ENCODE measurements around the gene ZNF75A.
A peak's percentile ranks its signal among the peaks of the same experiment; 100 is the strongest.

The ZNF75A gene

DNA sequence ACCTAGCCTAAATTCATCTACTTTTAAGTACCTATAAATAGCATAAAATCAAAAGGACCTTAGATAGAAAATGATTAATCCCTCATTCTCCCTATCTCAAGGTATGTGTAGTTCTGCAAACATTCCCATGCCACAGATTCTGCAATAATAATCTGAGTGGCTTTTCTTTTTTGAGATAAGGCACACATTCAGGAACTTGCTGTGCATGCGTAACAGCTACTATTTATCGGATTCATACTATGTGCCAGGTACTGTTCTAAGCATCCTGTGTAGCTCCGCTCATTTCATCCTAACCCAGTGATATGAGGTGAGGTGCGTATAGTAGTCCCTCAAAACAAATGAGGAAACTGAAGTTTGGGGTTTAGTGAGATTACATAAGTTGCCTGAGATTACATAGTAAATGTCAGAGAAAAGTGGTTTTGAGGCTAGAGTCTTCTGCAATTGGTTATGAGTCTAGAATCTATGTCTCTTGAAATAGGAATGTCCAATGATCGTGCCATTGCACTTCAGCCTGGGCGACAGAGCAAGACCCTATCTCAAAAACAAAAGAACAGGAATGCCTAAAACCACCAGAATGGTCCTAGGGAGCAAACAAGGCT is 24.0 kb upstream of the ZNF75A start:
- Mint-ChIP-seq H3K36me3 (peaks cover 18% of the 10 kb centered on the region), H3K4me3 (peak overlapping the region; percentile 97), H3K27me3 (no peaks in the 10 kb centered on the region), H3K4me1 (ENCODE audit: low read depth) (peaks cover 24% of the 10 kb centered on the region), H3K27ac (no peak overlapping the region), H3K9me3 (ENCODE audit: low read depth) (no peaks in the 10 kb centered on the region)

- no peaks in the 10 kb centered on the region for H3K27me3 Mint-ChIP-seq
- H3K9me3 Mint-ChIP-seq (ENCODE audit: low read depth): no peaks in the 10 kb centered on the region
- peak overlapping the region; percentile 88 for H3K27ac Mint-ChIP-seq
- H3K4me3 Mint-ChIP-seq: peak overlapping the region; percentile 97
- H3K4me1 Mint-ChIP-seq (ENCODE audit: low read depth): peaks cover 24% of the 10 kb centered on the region
- peaks cover 25% of the 10 kb centered on the region for H3K36me3 Mint-ChIP-seq
Observed at GRCh38 chr16:3282103-3282729, 23.1 kb upstream of the ZNF75A start.

GRCh38 chr16:3282730-3283542 is 22.4 kb upstream of the ZNF75A start, which contains the start of gene ZNF263:
Gene ZNF263 (plus strand): TSS chr16:3283491. CDS start chr16:3283819, 328 bp downstream.
- peaks cover 24% of the 10 kb centered on the region for H3K4me1 Mint-ChIP-seq (ENCODE audit: low read depth)
- H3K4me3 Mint-ChIP-seq: peak within 1 kb of the TSS; percentile 97
- peak within 1 kb of the TSS; percentile 97 for H3K27ac Mint-ChIP-seq
- peaks cover 30% of the 10 kb centered on the region for H3K36me3 Mint-ChIP-seq
- no peaks in the 10 kb centered on the region for H3K9me3 Mint-ChIP-seq (ENCODE audit: low read depth)
- no peaks in the 10 kb centered on the region for H3K27me3 Mint-ChIP-seq

DNA sequence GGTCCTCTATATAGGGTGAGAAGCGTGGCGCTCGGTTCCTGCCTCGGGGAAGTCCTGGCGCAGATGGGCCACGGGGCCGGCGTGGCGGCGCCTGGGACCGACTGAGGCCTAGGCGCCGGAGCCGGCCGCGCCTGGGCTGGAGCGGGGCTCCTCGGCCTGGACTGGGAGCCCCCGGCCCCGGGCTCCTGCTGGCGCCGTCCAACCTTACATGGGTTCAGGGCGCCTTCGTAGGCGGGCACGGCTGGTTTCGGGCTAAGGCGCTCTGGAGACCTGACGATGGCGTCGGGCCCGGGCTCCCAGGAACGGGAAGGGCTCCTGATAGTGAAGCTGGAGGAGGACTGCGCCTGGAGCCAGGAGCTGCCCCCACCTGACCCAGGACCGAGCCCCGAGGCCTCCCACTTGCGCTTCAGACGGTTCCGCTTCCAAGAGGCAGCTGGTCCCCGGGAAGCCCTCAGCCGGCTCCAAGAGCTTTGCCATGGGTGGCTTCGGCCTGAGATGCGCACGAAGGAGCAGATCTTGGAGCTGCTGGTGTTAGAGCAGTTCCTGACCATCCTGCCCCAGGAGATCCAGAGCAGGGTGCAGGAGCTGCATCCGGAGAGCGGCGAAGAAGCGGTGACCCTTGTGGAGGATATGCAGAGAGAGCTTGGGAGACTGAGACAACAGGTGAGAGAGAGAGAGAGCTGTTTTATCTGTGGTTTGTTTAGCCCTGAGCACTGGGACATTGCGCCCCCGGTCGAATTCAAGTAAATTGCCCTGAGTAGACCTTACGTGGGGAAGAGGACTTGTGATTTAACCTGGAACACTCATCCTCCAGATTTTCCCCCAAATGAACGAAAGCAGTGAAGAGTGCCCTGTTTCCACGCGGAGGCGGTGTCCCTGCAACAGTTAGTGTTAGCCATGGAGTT is 21.5 kb upstream of the ZNF75A start:
- Mint-ChIP-seq H3K4me1 (ENCODE audit: low read depth) (peaks cover 24% of the 10 kb centered on the region), H3K36me3 (peaks cover 33% of the 10 kb centered on the region), H3K27me3 (no peaks in the 10 kb centered on the region), H3K4me3 (peak overlapping the region; percentile 97), H3K27ac (peak overlapping the region; percentile 97), H3K9me3 (ENCODE audit: low read depth) (no peaks in the 10 kb centered on the region)

- peak overlapping the region; percentile 97 for H3K4me3 Mint-ChIP-seq
- peaks cover 24% of the 10 kb centered on the region for H3K4me1 Mint-ChIP-seq (ENCODE audit: low read depth)
- no peak overlapping the region for H3K27ac Mint-ChIP-seq
- H3K27me3 Mint-ChIP-seq: no peaks in the 10 kb centered on the region
- no peaks in the 10 kb centered on the region for H3K9me3 Mint-ChIP-seq (ENCODE audit: low read depth)
- peaks cover 39% of the 10 kb centered on the region for H3K36me3 Mint-ChIP-seq
Observed at GRCh38 chr16:3285131-3285530, 20.2 kb upstream of the ZNF75A start.

DNA sequence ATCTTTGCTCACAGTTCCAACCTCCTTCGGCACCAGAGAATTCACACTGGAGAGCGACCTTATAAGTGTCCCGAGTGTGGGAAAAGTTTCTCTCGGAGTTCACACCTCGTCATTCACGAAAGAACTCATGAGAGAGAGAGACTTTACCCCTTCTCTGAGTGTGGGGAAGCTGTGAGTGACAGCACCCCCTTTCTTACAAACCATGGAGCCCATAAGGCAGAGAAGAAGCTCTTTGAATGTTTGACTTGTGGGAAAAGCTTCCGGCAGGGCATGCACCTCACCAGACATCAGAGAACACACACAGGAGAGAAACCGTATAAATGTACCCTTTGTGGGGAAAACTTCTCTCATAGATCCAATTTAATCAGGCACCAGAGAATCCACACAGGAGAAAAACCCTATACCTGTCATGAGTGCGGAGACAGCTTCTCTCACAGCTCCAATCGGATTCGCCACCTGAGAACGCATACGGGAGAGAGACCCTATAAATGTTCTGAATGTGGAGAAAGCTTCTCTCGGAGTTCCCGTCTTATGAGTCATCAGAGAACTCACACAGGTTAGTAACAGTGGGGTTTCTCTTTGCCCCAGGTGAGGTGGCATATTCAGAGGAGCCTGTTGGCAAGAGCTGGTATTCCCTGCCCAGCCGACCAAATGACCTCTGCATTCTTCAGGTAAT is 15.2 kb upstream of the ZNF75A start:
- Mint-ChIP-seq H3K4me1 (ENCODE audit: low read depth) (peaks cover 6% of the 10 kb centered on the region), H3K27me3 (no peaks in the 10 kb centered on the region), H3K27ac (no peak overlapping the region), H3K9me3 (ENCODE audit: low read depth) (peaks cover 18% of the 10 kb centered on the region), H3K36me3 (peaks cover 64% of the 10 kb centered on the region), H3K4me3 (no peak overlapping the region)

DNA sequence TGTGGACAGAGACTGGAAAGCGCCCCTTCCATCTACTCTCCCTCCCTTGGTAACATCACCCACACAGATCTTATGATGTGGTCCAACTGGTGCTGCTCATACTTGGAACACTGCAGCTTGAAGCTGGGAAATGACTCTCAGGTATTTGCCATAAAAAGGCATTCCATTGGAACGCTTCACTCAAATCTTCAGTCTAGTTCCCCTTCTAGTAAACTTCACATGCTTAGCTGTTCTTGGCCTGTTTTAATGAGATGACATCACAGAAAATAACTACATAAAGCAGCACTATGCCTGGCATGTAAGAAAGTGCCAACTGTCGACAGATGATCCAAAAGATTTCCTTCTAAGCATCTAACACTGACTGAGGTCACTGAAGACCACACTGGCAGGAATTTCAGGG is 12.7 kb upstream of the ZNF75A start:
- Mint-ChIP-seq H3K36me3 (peaks cover 57% of the 10 kb centered on the region), H3K27me3 (no peaks in the 10 kb centered on the region), H3K27ac (no peak overlapping the region), H3K9me3 (ENCODE audit: low read depth) (peaks cover 24% of the 10 kb centered on the region), H3K4me3 (no peak overlapping the region), H3K4me1 (ENCODE audit: low read depth) (no peaks in the 10 kb centered on the region)

- Mint-ChIP-seq H3K36me3 (peaks cover 64% of the 10 kb centered on the region), H3K27me3 (no peaks in the 10 kb centered on the region), H3K9me3 (ENCODE audit: low read depth) (peaks cover 46% of the 10 kb centered on the region), H3K27ac (no peak overlapping the region), H3K4me3 (no peak overlapping the region), H3K4me1 (ENCODE audit: low read depth) (no peaks in the 10 kb centered on the region)
Observed at GRCh38 chr16:3295209-3295608, 10.1 kb upstream of the ZNF75A start.

- Mint-ChIP-seq H3K27ac (no peak overlapping the region), H3K4me3 (no peak overlapping the region), H3K36me3 (peaks cover 66% of the 10 kb centered on the region), H3K9me3 (ENCODE audit: low read depth) (peaks cover 51% of the 10 kb centered on the region), H3K4me1 (ENCODE audit: low read depth) (no peaks in the 10 kb centered on the region), H3K27me3 (no peaks in the 10 kb centered on the region)
Observed at GRCh38 chr16:3295783-3296182, 9.5 kb upstream of the ZNF75A start.

- Mint-ChIP-seq H3K27me3 (no peaks in the 10 kb centered on the region), H3K4me1 (ENCODE audit: low read depth) (peaks cover 13% of the 10 kb centered on the region), H3K36me3 (peaks cover 48% of the 10 kb centered on the region), H3K9me3 (ENCODE audit: low read depth) (peaks cover 25% of the 10 kb centered on the region), H3K4me3 (peak overlapping the region; percentile 86), H3K27ac (peak overlapping the region; percentile 61)
Observed at GRCh38 chr16:3304370-3304769, 927 bp upstream of the ZNF75A start.

- Mint-ChIP-seq H3K9me3 (ENCODE audit: low read depth) (peaks cover 10% of the 10 kb centered on the region), H3K36me3 (peaks cover 35% of the 10 kb centered on the region), H3K27me3 (no peaks in the 10 kb centered on the region), H3K4me1 (ENCODE audit: low read depth) (peaks cover 13% of the 10 kb centered on the region), H3K4me3 (peak overlapping the region; percentile 83), H3K27ac (peak overlapping the region; percentile 54)
Observed at GRCh38 chr16:3306078-3306477, 781 bp downstream of the ZNF75A start.

GRCh38 chr16:3311496-3311895 is 6.2 kb downstream of the ZNF75A start:
- H3K9me3 Mint-ChIP-seq (ENCODE audit: low read depth): peaks cover 24% of the 10 kb centered on the region
- no peak overlapping the region for H3K27ac Mint-ChIP-seq
- H3K27me3 Mint-ChIP-seq: no peaks in the 10 kb centered on the region
- peaks cover 61% of the 10 kb centered on the region for H3K36me3 Mint-ChIP-seq
- H3K4me3 Mint-ChIP-seq: no peak overlapping the region
- peaks cover 5% of the 10 kb centered on the region for H3K4me1 Mint-ChIP-seq (ENCODE audit: low read depth)

DNA sequence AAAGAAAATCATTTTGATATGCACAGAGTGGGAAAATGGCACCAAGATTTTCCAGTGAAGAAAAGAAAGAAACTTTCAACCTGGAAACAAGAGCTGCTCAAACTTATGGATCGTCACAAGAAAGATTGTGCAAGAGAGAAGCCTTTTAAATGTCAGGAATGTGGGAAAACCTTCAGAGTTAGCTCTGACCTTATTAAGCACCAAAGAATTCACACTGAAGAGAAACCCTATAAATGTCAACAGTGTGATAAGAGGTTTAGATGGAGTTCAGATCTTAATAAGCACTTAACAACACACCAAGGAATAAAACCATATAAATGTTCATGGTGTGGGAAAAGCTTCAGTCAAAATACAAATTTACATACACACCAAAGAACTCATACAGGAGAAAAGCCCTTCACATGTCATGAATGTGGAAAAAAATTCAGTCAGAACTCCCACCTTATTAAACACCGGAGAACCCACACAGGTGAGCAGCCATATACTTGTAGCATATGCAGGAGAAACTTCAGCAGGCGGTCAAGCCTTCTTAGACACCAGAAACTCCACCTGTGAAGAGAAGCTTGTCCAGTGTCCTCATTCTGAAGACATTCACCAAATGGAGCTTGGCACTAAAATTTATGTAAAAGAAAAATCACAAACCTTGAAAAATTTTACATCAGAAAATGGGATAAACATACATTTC is 12.2 kb downstream of the ZNF75A start:
- Mint-ChIP-seq H3K27ac (no peak overlapping the region), H3K27me3 (no peaks in the 10 kb centered on the region), H3K4me1 (ENCODE audit: low read depth) (peaks cover 1% of the 10 kb centered on the region), H3K4me3 (no peak overlapping the region), H3K36me3 (peaks cover 65% of the 10 kb centered on the region), H3K9me3 (ENCODE audit: low read depth) (peaks cover 50% of the 10 kb centered on the region)

- Mint-ChIP-seq H3K4me1 (ENCODE audit: low read depth) (no peaks in the 10 kb centered on the region), H3K9me3 (ENCODE audit: low read depth) (peaks cover 30% of the 10 kb centered on the region), H3K27ac (no peak overlapping the region), H3K4me3 (no peak overlapping the region), H3K36me3 (peaks cover 34% of the 10 kb centered on the region), H3K27me3 (no peaks in the 10 kb centered on the region)
Observed at GRCh38 chr16:3321816-3322215, 16.5 kb downstream of the ZNF75A start.
